Body of pancreas (tissue), 4 donors: ENCODE measurements around the gene CFAP97D2.

Experiments used
- CTCF ChIP-seq, 7 experiments: fragments of 450-650 bp in 4 of 7; fragments of 200-600 bp in 3 of 7; sonication (generic) in 3 of 7; IDR thresholded peaks; one replicate each; pipeline ENCODE4 v1.5.1; 2016 to 2019; ENCODE audit warnings: antibody characterized with exemption in 7 of 7
- POLR2A ChIP-seq, 3 donors: fragments of 450-650 bp; IDR thresholded peaks; one replicate each; pipeline ENCODE4 v1.6.1; 2016; ENCODE audit warnings: antibody characterized with exemption in 3 of 3, mild to moderate bottlenecking in 2 of 3

GRCh38 chr13:114129649-114130062, 49.4 kb upstream of the CFAP97D2 start:
- TF ChIP-seq CTCF (IDR thresholded peaks at IDR 0.05) (no peak), POLR2A (IDR thresholded peaks at IDR 0.05) (no peak)
